Activated CD4-positive, alpha-beta T cell treated with anti-CD3 and anti-CD28 coated beads, Interleukin-2, Interleukin-6, amounts not matched to agents 100 ng/mL and 50 ng/mL, durations not matched to agents 16 hours and 8 hours (primary cell): Measurements from ENCODE around the gene SSH2.
"Not testable (repeated sequence)": the region's sequence is repeated elsewhere in the genome, so short reads cannot be mapped to it uniquely, and the experiment has no call there.

Experiments used
- DNase-seq: peaks from one replicate; pipeline ENCODE4 v3.0.0-alpha.2; 2020

SSH2 gene

DNA sequence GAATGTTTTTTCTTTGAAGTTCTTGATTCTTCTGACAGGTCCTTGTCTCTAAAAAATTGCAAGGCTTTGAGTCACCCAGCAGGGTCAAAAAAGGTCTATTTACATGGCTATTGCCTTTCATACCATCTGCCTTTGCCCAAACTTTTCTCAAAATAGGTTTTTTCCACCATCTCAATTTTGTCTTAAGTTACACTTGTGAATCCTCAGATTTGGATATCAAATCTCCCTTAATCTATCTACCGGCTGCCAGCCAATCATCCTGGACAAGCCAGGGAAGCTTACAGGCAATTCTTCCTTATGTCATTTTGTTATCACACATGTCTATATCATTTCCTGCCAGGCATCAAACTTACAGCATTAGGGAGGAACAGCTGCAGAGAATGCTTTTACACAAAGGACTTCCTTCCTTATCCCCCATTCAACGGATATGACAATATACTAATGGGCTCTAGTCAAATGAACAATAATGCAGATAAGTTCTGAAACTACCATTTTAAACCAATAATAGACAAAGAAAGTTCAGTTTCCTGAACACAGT lies 203.2 kb downstream of the SSH2 start:
- DNase-seq = peak; percentile 46

- not testable (repeated sequence) for DNase-seq
Observed at GRCh38 chr17:29725408-29725807, 204.6 kb downstream of the SSH2 start.

DNA sequence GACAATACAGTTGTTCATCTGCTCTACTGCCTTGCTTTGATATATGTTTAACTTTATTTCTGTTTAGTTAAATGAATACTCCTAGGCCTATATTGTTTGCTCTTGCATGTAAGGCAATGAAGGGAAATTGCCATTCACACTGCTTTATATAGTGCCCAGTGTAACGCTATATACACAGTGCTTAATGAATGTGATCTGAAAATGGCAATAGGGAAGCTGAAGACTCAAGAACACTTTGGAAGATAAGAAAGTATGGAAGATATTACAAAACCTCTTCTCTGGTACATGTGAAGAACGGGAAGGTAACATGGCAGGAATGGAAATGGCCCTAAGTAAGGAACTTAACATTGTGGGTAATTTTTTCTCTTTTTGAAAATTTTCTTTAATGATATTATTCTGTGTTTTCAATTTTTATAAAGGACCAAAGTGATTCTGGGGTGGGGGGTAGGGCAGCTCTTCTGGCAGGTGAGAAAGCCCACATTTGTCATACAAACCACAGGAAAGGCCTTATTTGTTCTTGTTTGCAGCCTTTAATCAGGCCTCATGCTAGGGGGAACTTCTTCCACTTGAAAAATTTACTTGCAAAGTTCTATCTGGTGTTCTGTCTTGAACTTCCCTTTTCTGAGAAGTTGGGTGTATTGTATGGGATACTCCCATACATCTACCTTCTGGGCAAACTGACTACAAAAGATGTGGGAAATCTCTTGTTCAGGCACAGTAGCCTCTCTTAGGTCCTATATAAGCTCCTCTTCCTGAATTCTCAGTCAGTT lies 206.6 kb downstream of the SSH2 start:
- no peak for DNase-seq

- DNase-seq = peak; percentile 33
Observed at GRCh38 chr17:29722411-29723198, 207.4 kb downstream of the SSH2 start.

GRCh38 chr17:29720551-29720950 lies 209.5 kb downstream of the SSH2 start:
- DNase-seq = no peak

- no peak for DNase-seq
Observed at GRCh38 chr17:29719469-29719868, 210.6 kb downstream of the SSH2 start.

GRCh38 chr17:29718446-29719039 lies 211.5 kb downstream of the SSH2 start:
- DNase-seq = no peak

GRCh38 chr17:29717817-29718216 lies 212.2 kb downstream of the SSH2 start:
- DNase-seq = no peak

DNA sequence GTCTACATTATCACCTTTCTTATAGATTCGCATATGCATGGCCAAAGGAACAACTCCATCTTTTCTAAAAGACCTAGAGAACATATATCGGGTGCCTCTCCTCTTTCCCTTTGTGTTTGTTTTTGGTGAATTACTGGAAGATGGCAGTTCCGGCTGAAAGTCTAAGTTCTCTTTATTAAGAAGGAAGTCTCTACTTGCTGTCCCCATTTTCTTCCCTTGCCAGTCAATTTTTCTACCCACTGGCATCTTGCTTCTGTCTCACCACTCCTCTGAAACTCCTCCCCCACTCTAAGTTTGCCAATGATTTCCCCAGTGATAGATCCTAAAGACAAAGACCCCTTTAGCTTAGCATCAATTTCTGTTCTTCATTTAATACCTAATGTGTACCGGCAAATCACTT lies 213.5 kb downstream of the SSH2 start:
- DNase-seq = no peak

DNA sequence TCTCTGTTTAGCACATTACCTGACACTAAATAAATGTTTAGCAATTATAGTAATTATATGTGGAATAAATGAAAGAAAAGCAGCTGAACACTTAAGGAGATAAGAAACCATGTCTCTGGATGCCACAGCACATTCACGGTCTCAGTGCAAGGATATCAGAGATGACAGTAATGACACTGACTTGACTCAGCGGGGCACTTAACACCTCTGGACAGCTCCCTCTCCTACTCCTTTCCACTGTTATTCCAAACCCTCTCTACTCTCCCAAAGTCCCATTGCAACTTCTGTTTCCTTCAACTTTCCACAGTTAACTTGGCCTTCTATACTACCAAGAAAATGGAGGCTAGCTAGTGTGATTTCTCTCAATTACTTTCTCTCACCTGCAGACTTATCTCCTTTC lies 214.3 kb downstream of the SSH2 start:
- DNase-seq = no peak

- DNase-seq = no peak
Observed at GRCh38 chr17:29714146-29714545, 215.9 kb downstream of the SSH2 start.

DNA sequence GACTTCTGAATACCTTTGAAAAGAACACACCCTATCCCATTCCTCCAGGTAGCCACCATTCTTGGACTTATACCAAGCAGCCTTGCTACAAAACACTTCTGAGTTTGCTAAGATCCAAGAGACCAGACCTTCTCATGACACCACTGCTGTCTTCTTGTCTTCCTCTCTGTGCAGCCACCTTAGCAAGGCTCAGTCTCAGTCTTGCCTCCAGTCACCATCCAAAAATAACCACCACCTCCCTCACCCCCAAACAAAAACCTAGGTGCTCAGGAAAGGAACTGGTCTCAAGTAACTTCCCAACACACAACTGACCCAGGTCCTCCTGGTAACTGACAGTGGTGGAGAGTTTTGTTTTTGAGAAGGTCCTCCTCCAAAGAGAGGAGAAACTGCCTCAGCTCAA lies 216.4 kb downstream of the SSH2 start:
- DNase-seq = no peak

DNA sequence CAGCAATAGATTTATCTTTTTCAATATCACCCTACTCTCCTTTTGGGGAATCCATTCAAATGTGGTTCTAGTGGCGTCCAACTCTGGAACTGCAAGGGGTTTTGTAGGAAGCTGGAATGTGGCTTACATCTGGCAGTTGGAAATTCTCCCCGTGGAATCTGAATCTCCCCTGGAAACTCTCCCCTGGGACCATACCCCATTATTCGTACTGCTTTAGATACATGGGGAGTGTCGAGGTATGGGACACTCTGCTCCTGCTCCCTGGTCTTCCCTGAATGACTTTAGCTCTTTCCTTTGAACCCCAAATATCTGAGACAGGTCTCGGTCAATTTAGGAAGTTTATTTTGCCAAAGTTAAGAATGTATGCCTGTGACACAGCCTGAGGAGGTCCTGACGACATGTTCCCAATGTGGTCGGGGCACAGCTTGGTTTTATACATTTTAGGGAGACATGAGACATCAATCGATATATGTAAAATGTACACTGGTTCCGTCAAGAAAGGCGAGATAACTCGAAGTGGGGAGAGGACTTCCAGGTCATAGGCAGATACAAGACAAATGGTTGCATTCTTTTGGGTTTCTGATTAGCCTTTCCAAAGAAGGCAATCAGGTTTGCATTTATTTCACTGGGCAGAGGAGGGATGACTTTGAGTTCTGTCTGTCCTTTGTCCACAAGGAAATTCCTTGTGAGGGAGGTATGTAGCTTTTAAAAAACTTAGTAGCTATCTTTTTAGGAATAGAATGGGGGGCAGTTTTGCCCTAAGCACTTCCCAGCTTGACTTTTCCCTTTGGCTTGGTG lies 218.2 kb downstream of the SSH2 start:
- no peak for DNase-seq

- DNase-seq = no peak
Observed at GRCh38 chr17:29710891-29711418, 219.1 kb downstream of the SSH2 start.

DNA sequence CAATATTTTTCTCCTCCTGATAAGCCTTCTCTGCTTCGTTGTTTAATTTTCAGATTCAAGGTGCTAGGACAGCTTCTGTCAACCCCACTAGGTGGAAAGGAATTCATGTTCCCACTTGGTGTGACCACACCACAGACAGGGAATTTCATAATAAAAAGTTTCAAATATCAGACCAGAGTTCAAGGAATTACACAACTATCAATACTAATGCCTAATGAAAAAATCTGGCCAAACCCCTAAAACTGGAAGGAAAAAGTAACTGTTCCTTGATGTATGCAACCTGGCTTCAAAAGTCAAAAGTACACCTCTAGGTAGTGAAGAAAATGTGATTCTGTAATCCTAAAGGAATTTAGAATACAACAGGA lies 219.5 kb downstream of the SSH2 start:
- DNase-seq = no peak

DNA sequence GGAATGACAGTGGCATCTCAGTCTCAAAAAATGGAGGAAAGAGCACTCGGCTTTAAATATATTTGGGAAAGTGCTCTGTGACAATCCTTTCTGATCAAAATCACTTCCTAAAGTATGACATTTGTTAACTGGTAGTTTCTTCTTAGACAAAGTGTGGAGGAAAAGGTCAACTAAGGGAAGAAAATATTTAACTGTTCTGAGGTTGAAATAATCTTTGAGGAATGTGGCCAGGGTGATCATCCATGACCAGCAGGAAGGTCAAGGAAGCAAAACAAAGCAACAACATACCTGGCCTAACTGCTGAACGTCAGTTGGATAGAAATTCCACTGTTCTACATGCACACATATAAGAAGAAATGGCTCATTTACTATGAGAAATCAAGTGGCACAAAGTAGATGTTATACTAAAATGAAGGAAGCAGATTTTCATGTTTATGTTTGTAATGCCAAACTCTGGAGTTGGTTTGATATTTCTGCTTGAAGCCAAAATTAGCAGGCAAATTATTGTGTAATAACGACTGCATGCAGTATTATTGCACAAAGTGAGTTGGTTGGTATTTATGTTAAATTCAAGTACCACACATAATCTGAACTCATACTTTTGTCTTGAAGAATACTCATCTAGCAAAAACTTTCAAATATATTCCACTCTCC lies 220.0 kb downstream of the SSH2 start:
- DNase-seq = no peak

DNA sequence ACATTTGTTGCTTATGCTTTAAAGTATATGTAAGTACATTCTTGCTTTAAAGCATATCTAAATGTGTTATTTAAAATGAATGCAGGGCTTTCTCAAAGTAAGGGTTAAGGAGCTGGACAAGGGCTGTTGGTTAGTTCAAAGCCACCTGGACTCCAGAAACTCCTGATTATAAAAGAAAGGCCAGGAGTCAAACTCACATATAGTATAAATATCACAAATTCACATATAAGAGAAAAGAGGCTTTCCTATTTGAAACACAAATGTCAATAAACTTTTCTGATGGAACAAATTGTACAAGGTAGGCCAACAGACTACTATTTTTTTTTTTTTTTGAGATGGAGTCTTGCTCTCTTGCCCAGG lies 222.8 kb downstream of the SSH2 start:
- no peak for DNase-seq

DNA sequence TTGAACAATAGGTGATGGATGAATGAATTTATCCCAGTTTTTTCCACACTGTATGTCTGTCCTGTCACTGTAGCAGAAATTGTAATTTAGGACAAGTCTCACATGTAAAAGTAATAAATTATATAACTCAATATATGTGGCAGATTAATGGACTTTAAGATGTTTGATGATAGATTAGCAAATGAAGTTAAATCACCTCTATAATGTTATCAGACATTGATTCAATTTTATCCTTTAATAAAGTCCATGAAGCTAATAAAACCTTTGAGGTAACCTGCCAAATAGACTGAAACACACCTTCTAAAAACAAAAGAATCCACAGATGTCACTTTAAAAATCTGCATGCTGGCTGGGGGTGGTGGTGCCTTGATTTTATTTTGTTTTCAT lies 224.0 kb downstream of the SSH2 start:
- DNase-seq = no peak

DNA sequence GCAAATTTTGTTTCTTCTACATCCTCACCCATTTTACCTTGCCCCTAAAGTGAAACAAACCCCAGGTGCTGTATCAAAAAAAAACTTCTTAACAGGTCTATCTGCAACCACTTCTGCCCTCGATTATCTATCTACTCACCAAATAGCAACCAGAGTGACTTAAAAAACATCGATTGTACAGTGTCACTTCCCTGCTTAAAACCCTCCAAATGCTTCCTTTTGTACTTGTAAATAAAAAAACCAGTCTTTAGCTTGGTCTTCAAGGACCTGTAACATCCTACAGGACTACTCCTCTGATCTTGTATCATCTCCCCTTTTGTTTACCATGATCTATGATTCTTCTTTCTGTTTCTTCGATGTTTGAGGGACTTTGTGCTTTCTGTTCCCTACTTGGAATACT lies 224.6 kb downstream of the SSH2 start:
- DNase-seq = peak; percentile 9

DNA sequence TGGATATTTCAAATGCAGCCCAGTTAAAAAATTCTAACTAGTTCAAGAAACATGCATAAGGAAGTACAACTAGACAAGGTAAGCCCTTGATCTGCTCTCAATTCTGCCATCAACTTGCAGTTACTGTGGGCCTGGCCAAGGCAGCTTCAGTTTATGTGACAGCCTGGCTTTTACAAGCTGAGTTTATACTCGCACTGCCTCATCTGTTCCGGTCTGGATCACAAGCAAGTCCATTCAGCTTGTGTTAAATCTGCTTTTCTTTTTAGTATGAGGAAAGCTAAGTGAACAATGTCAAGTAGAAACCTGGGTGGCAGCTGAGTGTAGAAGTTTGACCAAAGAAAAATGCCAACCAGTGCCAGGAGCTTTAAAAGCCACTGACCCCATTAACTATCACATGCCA lies 230.7 kb downstream of the SSH2 start:
- no peak for DNase-seq

GRCh38 chr17:29698837-29699236 lies 231.2 kb downstream of the SSH2 start:
- no peak for DNase-seq
